CD4-positive, alpha-beta T cell treated with Interleukin-6 for 4 hours (primary cell): Measurements from ENCODE around the gene SLX4IP.

Experiments
- DNase-seq: peaks from one replicate; pipeline ENCODE4 v3.0.0-alpha.2; 2020; ENCODE audit warnings: mixed read lengths

SLX4IP gene

DNA sequence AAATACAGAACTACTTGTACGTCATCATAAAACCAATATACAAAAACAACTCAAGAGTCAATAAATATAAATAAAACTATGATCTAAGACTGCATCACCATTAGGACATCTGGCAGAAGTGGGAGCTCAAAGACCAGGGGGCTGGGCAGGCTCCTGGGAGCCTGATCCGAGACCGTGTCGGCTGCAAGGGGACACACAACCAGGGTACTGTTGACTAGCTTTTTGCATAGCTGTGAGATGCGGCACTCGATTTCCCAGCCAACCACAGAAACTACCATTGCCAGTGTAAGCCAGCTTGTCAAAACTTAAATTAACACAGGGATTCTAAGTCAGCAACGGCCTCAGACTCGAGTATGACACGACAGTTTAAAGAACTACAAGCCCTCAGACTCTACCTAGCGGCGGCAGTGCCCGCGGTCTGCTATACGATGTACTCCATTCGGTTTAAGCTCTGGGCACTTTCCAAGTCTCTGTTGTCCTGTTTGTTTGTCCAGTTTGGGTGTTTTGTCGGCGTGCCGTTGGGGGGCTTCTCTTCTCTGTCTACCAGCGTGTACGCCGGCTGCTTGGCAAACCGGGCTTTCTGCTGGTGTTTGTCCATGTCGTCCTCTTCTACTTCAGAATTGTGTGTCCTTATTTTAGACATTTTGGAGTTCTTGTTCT lies 204.1 kb downstream of the SLX4IP start:
- no peak for DNase-seq

- no peak for DNase-seq
These were observed 204.8 kb downstream of the SLX4IP start for GRCh38 chr20:10639737-10640556.

GRCh38 chr20:10640897-10641296 lies 205.8 kb downstream of the SLX4IP start:
- DNase-seq, result no peak

GRCh38 chr20:10641467-10641866 lies 206.4 kb downstream of the SLX4IP start:
- DNase-seq, result no peak

DNA sequence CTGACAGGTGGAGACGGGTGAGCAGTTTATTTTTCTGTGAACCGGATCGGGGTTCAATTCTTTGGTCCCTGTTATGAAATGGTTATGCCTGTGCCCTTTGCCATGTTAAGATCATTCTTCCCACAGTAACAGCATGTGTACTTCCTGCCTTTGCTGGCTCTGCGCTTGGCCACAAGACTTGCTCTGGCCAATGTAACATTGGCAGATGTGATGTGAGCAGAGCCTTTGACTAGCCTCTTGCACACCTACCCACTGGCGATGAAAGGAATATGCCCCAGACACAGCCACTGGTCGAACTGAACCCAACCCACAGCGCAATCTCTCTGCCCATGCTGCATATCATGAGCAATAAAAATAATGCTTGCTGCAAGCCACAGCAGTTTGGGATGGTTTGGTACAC lies 206.8 kb downstream of the SLX4IP start:
- DNase-seq, result no peak

- DNase-seq, result no peak
These were observed 207.9 kb downstream of the SLX4IP start for GRCh38 chr20:10642856-10643559.

DNA sequence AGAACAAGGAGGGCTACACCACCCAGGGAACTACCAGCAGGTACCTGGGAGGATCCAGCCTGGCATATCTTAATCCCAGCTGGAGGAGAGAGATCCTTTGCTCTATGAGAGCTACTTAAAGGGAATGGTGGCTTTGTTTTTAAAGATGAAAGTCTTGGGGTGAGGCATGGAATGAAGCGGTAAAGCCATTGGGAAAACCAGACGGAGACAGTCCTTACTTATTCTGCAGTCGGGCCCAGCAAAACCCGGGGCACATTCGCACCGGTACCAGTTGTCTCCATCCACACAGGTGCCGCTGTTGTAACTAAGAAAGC lies 208.4 kb downstream of the SLX4IP start:
- DNase-seq, result no peak

DNA sequence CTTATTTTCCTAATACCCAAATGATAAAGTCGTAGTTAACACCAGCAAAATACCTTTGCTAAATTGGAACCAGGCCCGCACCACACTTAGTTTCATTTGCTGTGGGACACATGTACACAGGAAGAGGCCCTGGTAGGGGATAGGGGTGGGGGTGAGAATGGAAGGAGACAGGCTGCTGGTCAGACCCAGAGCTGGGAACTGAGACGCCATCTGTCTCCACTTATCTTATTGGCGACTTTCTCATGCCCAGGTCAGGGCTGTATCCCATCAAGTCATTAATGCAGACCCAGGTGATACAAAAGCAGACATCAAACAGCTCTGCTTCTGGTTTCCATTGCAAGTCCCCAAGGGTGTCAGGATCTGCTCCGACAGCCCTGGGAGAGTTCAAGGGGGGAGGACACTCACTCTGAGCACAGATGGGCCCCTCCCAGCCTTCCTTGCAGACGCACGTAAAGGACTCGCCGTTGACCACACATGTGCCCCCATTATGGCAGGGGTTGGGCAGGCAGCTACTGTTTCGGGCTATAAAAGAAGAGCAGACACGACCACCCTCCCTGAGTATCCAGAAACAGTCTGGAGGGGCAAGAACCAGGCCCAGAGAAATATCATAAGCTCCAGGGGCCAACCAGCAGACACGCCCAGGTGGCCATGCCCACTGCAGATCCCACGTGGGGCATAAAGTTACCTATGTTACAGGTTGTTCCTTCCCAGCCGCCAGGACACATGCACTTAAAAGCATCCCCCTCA lies 209.5 kb downstream of the SLX4IP start:
- no peak for DNase-seq

GRCh38 chr20:10645205-10645570 lies 210.1 kb downstream of the SLX4IP start:
- DNase-seq, result no peak

DNA sequence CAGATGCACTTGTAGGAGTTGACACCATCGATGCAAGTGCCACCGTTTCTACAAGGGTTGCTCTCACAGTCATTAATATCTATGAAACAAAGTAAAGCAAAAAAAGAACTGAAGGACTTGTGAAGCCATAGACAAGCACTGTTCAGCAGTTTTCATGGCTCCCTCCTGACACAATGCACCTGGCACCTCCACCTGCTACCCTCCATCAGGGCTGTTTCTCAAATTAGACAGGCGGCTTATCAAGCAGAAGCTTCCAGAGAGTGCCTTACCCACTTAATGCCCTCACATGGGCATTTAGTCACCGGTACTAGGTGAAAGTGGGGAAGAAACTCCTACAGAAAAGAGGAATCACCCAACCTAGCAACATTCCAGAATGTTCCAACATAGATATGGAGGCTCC lies 210.9 kb downstream of the SLX4IP start:
- DNase-seq, result no peak

DNA sequence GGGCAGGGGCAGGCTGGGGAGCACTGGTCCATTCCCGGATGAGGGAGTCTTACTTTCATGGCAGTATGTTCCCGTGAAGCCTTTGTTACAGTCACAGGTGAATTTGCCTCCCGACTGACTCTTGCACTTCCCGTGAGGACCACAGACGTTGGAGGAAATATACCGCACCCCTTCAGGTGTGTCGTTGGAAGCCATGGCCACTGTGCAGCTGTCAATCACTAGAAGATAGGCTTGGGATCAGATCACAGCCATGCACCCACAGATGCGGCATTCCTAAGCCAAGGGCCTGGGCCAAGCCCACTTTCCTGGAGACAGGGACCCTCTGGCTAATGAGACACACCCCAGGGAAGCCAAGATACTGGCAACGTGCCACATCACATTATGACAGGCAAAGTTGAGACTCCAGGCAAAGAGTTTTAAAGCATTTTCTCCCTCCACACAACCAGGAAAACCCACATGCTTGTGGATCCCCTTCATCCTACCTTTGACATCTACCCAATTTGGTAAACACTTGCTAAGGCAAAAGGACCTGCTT lies 211.8 kb downstream of the SLX4IP start:
- no peak for DNase-seq

DNA sequence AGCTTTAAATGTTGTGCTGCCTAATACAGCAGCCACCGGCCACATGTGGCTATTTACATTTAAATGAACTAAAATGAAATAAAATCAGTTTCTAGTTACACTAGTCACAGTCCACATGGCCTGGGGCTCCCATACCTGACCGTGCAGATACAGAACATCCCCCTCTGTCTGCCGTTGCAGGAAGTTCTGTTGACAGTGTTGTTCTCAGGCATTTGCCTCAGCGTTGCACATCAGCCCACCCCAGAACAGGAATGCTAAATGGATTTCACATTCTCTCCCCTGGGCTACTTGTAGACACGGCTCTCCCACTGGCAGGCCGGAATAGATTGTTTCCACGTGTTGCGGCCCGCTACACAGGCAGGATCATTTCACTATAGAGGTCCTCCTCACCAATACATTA lies 212.4 kb downstream of the SLX4IP start:
- DNase-seq, result no peak

- DNase-seq, result no peak
These were observed 212.8 kb downstream of the SLX4IP start for GRCh38 chr20:10647909-10648308.

DNA sequence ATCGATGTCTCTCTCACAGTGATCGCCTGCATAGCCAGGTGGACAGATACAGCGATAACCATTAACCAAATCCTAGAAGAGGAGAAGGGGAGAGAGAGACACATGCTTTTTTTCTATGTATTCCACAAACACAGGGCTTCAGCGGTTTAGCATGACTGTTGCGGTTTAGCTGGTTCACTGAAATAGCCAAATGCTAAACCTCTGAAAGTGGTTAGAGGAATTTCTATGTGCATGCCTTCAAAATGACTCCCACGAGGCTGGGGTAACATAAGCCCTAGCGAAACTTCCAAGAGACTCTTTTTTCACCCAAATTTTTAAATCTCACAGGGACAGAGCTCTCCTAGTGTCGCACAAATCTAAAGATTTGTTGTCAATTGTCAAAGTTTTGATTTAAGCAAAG lies 213.5 kb downstream of the SLX4IP start:
- no peak for DNase-seq

- DNase-seq, result no peak
These were observed 214.1 kb downstream of the SLX4IP start for GRCh38 chr20:10649080-10649796.

DNA sequence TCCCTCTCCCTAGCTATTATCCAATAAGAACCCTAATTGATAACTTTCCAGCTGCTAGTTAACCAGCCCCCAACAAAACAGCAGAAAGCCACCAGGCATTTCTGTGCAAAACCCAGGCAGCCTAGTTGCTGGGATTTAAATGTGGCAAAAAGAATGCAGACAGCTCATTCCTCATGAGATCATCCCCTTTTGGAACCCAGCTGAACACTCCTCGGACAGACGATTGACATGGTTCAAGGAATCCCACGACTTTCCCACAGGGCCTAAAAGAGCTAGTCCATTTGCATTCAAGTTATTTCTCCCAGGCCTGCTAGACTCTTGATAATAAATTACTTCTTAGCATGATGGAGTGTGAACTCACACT lies 214.7 kb downstream of the SLX4IP start:
- DNase-seq, result no peak

DNA sequence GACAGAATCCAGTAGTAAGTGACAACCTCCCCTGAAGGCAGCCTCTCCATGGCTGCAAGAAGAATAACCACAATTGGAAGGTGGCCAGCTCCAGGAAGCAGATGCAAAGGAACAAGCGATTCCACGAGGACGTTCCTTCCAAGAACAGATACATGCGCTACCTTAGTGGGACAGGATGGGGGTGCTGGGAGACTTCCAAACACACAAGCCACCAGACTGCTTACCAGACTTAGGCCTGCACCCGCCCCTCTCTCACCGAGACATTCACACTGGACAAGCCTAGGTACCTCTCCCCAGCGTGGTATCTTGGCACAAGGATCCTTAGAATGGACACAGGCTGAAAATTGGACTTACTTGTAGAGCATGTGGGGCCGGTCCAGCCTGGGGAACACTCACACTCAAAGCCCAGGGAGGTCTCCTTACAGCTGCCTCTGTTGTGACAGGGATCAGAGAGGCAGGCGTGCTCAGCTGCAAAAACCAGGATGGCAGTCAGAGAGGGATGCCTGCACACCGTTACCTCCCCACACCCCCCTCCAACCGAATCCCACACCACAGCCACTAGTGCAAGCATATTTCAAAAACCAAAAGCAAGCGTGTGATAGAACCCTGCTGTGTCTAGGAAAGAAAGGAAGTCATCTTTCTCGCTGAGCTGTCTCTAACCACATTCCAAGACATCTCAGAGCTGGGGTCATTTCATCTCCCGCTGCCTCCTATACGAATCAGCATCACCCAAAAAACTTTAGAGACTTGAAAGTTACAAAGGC lies 216.3 kb downstream of the SLX4IP start:
- no peak for DNase-seq

GRCh38 chr20:10652185-10652584 lies 217.1 kb downstream of the SLX4IP start:
- DNase-seq, result no peak

DNA sequence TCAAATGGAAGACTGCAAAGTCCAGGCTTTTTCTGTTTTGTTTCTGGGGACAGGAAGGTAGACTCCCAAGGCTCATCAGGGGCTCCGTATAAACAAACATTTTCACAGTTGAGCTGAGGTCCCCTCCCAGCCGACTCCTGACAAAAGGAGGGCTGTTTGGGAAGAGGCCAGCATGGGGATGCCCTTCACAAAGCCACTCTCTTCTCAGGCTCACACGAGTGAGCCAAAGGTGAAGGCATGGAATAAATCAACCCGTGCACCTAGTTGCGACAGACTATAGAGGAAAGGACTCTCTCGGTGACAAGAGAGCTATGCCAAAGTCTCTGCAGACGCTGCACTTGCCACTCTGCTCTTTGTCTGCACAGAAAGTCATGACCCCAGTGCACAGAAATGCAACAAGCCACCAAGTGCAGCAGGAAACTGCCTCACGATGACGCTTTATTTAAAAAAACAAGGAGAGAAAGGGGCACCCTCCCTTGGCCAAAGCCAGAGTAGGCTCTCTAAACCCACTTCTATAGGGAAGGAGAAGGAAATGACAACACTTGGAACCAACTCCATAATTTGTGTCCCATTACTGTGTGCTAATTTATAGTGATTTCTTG lies 217.7 kb downstream of the SLX4IP start:
- DNase-seq, result no peak

DNA sequence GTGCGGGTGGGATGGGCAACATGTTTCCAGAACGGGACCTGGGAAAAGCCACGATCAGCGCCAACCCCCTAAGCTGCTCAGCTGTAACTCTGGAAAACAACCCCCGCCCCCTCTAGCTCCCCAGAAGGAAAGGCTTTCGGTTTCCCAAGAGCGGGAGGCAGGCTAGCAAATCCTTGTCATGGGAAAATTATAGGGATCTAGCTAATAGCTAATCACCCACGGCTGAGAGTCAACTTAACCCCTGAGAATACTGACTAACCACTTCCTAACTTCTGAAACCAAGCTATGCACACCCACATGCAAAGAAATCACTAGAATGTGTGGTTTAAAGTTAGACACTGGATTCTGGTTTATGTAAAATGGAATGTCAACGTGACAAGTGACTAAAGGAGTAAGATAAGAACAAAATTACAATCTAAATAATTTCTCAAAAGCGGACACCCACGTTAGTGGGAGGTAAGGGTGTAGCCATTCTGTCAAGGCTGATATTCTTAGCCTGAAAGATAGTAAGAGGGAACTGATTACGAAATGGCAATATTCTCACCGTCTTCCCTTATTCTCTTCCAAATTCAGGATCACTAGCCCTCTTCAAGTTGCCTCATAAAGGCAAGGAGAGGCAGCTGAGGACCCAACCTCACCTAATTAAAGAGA lies 218.6 kb downstream of the SLX4IP start:
- no peak for DNase-seq

GRCh38 chr20:10654250-10654610 lies 219.1 kb downstream of the SLX4IP start:
- DNase-seq, result no peak
